Transverse colon (tissue), 4 donors: ENCODE results near the gene PCNT.

Experiments used
- EP300 ChIP-seq: sonication (generic); formaldehyde crosslinking; IDR thresholded peaks from one replicate; pipeline ENCODE4 v1.6.1; 2017; ENCODE audit warnings: antibody characterized with exemption, low read depth
- POLR2A ChIP-seq: fragments of 450-650 bp; IDR thresholded peaks from one replicate; pipeline ENCODE4 v1.6.1; 2016; ENCODE audit warnings: antibody characterized with exemption, mild to moderate bottlenecking, moderate library complexity
- POLR2AphosphoS5 ChIP-seq, 3 donors: sonication (generic); formaldehyde crosslinking; IDR thresholded peaks; one replicate each; pipeline ENCODE4 v1.6.1; 2016; ENCODE audit warnings: antibody characterized with exemption in 3 of 3
- TF ChIP-seq, protein P1 (sequence below), 5 experiments: fragments of 200-600 bp in 3 of 5; fragments of 450-650 bp in 2 of 5; sonication (generic) in 3 of 5; IDR thresholded peaks; 1 replicate in 2 of 5; 2 replicates in 3 of 5; pipeline ENCODE4 v1.5.1; 2016 to 2017; ENCODE audit warnings: antibody characterized with exemption in 5 of 5, inconsistent platforms in 3 of 5, mild to moderate bottlenecking in 2 of 5, moderate library complexity in 1 of 5

DNA sequence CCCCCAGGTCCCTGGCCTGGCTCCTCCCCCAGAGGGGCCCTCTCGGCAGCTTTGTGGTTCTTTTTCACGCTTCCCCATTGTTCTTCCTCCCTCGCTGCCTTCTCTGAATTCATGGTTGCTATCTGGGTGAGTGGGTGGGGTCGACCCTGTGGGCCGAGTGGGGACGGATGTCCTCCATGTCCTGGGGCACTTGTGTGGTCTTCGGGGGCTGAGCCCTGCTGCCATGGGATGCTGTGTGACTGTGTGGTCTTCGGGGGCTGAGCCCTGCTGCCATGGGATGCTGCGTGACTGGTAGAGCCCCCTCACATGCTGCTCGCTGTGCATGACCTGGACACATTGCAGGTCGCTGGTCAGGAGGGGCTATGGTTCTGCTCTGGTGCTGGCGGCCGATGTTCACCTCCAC is 113.1 kb downstream of the PCNT start:
- TF ChIP-seq, protein P1, sequence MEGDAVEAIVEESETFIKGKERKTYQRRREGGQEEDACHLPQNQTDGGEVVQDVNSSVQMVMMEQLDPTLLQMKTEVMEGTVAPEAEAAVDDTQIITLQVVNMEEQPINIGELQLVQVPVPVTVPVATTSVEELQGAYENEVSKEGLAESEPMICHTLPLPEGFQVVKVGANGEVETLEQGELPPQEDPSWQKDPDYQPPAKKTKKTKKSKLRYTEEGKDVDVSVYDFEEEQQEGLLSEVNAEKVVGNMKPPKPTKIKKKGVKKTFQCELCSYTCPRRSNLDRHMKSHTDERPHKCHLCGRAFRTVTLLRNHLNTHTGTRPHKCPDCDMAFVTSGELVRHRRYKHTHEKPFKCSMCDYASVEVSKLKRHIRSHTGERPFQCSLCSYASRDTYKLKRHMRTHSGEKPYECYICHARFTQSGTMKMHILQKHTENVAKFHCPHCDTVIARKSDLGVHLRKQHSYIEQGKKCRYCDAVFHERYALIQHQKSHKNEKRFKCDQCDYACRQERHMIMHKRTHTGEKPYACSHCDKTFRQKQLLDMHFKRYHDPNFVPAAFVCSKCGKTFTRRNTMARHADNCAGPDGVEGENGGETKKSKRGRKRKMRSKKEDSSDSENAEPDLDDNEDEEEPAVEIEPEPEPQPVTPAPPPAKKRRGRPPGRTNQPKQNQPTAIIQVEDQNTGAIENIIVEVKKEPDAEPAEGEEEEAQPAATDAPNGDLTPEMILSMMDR (IDR thresholded peaks at IDR 0.05), result no peak
- no peak for TF ChIP-seq POLR2AphosphoS5 (IDR thresholded peaks at IDR 0.05)
- TF ChIP-seq POLR2A, result no peak
- no peak for TF ChIP-seq EP300
